Activated naive CD8-positive, alpha-beta T cell (primary cell): ENCODE results near the gene C1orf159.

Experiments
- H3K27ac Mint-ChIP-seq: one replicate; pipeline ENCODE4 v1.8.0; 2021; ENCODE audit warnings: mixed read lengths
- H3K27me3 Mint-ChIP-seq: one replicate; pipeline ENCODE4 v1.8.0; 2021; ENCODE audit warnings: mixed read lengths
- H3K36me3 Mint-ChIP-seq: one replicate; pipeline ENCODE4 v1.8.0; 2021; ENCODE audit warnings: mixed read lengths
- H3K4me1 Mint-ChIP-seq: one replicate; pipeline ENCODE4 v1.8.0; 2021; ENCODE audit warnings: low read depth, mixed read lengths
- H3K4me3 Mint-ChIP-seq: one replicate; pipeline ENCODE4 v1.8.0; 2021; ENCODE audit warnings: mild to moderate bottlenecking, mixed read lengths
- H3K9me3 Mint-ChIP-seq: one replicate; pipeline ENCODE4 v1.8.0; 2021; ENCODE audit warnings: low read depth, mixed read lengths

Gene C1orf159

DNA sequence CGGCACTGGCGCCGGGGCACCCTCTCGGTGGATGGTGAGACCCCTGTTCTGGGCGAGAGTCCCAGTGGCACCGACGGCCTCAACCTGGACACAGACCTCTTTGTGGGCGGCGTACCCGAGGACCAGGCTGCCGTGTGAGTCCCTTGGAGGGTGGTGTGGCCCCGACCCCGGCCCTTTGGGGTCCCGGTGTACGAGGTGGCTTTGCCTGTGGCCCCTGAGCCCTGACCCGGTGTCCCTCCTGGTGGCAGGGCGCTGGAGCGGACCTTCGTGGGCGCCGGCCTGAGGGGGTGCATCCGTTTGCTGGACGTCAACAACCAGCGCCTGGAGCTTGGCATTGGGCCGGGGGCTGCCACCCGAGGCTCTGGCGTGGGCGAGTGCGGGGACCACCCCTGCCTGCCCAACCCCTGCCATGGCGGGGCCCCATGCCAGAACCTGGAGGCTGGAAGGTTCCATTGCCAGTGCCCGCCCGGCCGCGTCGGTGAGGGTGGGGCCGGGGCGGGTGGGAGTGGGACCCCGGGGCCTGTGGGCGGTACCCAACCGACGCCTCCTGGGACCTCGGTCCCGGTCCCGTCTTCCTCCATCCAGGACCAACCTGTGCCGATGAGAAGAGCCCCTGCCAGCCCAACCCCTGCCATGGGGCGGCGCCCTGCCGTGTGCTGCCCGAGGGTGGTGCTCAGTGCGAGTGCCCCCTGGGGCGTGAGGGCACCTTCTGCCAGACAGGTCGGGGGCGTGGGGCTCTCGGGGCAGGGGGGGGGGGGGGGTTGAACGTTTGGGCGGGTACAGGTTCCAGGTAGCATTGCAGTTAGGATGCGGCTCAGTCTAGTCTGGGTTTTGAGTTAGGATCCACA is 66.3 kb downstream of the C1orf159 start:
- Mint-ChIP-seq H3K36me3 (peaks cover 2% of the 10 kb centered on the region), H3K9me3 (no peaks in the 10 kb centered on the region), H3K4me1 (no peaks in the 10 kb centered on the region), H3K27me3 (no peaks in the 10 kb centered on the region), H3K4me3 (no peak overlapping the region), H3K27ac (no peak overlapping the region)

DNA sequence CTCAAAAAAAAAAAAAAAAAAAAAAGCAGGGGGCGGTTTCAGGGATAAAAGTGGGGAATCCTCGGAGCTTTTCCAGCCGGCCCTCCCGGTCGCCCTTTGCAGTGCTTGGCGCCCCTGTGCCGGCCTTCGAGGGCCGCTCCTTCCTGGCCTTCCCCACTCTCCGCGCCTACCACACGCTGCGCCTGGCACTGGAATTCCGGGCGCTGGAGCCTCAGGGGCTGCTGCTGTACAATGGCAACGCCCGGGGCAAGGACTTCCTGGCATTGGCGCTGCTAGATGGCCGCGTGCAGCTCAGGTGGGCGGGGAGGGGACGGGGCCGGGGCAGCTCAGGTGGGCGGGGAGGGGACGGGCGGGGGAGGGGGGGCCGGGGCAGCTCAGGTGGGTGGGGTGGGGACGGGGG is 67.1 kb downstream of the C1orf159 start:
- no peaks in the 10 kb centered on the region for H3K27me3 Mint-ChIP-seq
- no peaks in the 10 kb centered on the region for H3K4me1 Mint-ChIP-seq
- no peak overlapping the region for H3K4me3 Mint-ChIP-seq
- H3K36me3 Mint-ChIP-seq, result peaks cover 2% of the 10 kb centered on the region
- H3K27ac Mint-ChIP-seq, result no peak overlapping the region
- no peaks in the 10 kb centered on the region for H3K9me3 Mint-ChIP-seq

DNA sequence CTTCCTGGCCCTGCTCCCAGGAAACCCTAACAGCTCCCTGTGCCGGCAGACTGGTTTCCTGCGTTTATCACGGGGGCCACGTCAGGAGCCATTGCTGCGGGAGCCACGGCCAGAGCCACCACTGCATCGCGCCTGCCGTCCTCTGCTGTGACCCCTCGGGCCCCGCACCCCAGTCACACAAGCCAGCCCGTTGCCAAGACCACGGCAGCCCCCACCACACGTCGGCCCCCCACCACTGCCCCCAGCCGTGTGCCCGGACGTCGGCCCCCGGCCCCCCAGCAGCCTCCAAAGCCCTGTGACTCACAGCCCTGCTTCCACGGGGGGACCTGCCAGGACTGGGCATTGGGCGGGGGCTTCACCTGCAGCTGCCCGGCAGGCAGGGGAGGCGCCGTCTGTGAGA is 67.9 kb downstream of the C1orf159 start:
- Mint-ChIP-seq H3K4me1 (no peaks in the 10 kb centered on the region), H3K27ac (no peak overlapping the region), H3K27me3 (no peaks in the 10 kb centered on the region), H3K4me3 (no peak overlapping the region), H3K9me3 (no peaks in the 10 kb centered on the region), H3K36me3 (peaks cover 2% of the 10 kb centered on the region)

DNA sequence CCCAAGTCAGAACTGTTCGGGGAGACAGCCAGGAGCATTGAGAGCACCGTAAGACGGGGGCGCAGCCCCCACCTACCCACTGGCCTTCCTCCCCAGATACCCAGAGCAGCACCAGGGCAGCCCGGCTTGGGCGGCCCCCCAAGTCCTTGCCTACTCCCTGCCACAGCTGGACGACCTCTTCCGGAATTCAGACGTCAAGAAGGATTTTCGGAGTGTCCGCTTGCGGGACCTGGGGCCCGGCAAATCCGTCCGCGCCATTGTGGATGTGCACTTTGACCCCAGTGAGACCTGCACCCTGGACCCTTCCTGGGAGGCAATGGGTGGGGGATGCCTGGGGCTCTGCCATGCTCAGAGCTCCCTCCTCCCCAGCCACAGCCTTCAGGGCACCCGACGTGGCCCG is 68.5 kb downstream of the C1orf159 start:
- Mint-ChIP-seq H3K36me3 (peaks cover 2% of the 10 kb centered on the region), H3K9me3 (no peaks in the 10 kb centered on the region), H3K27ac (no peak overlapping the region), H3K27me3 (no peaks in the 10 kb centered on the region), H3K4me1 (no peaks in the 10 kb centered on the region), H3K4me3 (no peak overlapping the region)

DNA sequence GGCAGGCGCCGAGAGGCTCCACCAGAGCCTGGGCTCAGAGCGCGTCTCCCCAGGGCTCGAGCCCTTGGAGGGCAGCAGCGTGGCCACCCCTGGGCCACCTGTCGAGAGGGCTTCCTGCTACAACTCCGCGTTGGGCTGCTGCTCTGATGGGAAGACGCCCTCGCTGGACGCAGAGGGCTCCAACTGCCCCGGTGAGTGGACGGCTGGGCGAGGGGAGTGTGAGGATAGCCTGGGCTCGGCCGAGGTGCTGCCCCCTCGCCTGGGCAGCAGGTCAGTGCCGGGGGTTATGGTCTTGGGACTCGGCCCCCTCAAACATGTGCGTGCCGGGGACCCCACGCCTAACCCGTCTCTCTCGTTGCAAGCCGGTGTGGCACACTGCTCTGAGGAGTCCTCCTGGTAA is 69.1 kb downstream of the C1orf159 start:
- H3K4me1 Mint-ChIP-seq, result no peaks in the 10 kb centered on the region
- H3K9me3 Mint-ChIP-seq, result no peaks in the 10 kb centered on the region
- no peak overlapping the region for H3K27ac Mint-ChIP-seq
- H3K4me3 Mint-ChIP-seq, result no peak overlapping the region
- no peaks in the 10 kb centered on the region for H3K27me3 Mint-ChIP-seq
- peaks cover 2% of the 10 kb centered on the region for H3K36me3 Mint-ChIP-seq

DNA sequence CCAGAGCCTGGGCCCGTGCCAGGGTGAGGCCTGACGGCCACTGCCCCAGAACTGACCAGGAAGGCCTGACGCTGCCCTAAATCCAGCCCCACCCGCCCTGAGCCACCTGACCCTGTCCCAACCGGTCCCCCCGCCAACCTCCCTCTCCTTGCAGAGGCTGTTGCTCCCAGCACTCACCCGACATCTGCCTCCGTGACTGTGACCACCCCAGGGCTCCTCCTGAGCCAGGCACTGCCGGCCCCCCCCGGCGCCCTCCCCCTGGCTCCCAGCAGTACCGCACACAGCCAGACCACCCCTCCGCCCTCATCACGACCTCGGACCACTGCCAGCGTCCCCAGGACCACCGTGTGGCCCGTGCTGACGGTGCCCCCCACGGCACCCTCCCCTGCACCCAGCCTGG is 69.6 kb downstream of the C1orf159 start:
- Mint-ChIP-seq H3K27ac (no peak overlapping the region), H3K4me3 (no peak overlapping the region), H3K36me3 (peaks cover 2% of the 10 kb centered on the region), H3K27me3 (no peaks in the 10 kb centered on the region), H3K4me1 (no peaks in the 10 kb centered on the region), H3K9me3 (no peaks in the 10 kb centered on the region)

DNA sequence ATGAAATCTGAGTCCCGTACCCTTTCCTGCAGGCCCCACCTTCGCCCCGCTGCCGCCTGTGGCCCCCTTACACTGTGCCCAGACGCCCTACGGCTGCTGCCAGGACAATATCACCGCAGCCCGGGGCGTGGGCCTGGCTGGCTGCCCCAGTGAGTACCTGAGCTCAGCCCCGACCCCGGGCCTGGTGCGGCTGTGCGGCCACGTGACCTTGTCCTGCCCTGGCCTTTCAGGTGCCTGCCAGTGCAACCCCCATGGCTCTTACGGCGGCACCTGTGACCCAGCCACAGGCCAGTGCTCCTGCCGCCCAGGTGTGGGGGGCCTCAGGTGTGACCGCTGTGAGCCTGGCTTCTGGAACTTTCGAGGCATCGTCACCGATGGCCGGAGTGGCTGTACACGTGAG is 70.8 kb downstream of the C1orf159 start:
- H3K27ac Mint-ChIP-seq, result no peak overlapping the region

DNA sequence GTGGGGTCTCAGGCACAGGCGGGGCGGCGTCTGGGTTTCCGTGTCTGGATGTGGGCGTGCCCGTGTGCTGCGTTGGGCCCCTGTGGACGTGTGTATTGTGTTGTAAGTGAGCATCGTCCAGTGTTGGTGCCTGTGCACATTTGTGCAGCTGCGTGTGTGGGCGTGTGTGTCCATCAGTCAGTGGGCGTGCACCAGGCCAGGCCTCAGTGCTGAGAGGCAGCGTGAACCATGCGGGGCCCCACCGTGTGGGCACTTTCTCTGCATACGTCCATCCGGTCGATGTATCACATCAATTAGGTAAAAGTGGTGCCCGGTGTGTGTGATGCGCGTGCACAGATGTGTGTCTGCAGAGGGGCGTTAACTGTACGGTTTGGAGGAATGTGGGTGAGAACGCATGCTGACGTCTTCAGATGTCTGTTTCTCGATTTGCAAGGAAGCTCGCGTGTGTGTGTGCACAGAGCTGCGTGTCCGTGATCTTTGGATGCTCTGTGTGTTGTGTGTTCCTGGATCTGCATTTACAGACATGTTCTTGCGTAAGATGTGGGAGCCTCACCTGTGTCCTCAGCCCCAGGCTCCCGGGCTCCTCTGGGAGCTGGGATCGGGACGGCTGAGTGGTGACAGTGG is 71.3 kb downstream of the C1orf159 start:
- Mint-ChIP-seq H3K4me3 (no peak overlapping the region), H3K27me3 (no peaks in the 10 kb centered on the region)

More for the DNA sequence above, 70.8 kb downstream of the C1orf159 start:
- Mint-ChIP-seq H3K4me3 (no peak overlapping the region), H3K4me1 (no peaks in the 10 kb centered on the region), H3K9me3 (no peaks in the 10 kb centered on the region), H3K27me3 (no peaks in the 10 kb centered on the region), H3K36me3 (peaks cover 2% of the 10 kb centered on the region)

DNA sequence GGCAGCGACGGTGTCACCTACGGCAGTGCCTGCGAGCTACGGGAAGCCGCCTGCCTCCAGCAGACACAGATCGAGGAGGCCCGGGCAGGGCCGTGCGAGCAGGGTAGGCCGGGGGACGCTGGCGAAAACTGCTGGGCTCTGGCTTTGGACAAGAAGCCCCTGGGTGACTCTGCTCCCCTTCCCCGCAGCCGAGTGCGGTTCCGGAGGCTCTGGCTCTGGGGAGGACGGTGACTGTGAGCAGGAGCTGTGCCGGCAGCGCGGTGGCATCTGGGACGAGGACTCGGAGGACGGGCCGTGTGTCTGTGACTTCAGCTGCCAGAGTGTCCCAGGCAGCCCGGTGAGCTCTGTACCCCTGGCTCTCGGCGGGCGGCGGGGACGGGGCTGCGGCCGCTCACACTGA is 72.0 kb downstream of the C1orf159 start:
- Mint-ChIP-seq H3K27me3 (no peaks in the 10 kb centered on the region), H3K4me1 (peaks cover 9% of the 10 kb centered on the region), H3K4me3 (no peak overlapping the region), H3K9me3 (no peaks in the 10 kb centered on the region), H3K36me3 (peaks cover 2% of the 10 kb centered on the region), H3K27ac (no peak overlapping the region)

More for the DNA sequence above, 71.3 kb downstream of the C1orf159 start:
- no peak overlapping the region for H3K27ac Mint-ChIP-seq
- no peaks in the 10 kb centered on the region for H3K9me3 Mint-ChIP-seq
- H3K4me1 Mint-ChIP-seq, result peaks cover 3% of the 10 kb centered on the region
- H3K36me3 Mint-ChIP-seq, result peaks cover 2% of the 10 kb centered on the region

DNA sequence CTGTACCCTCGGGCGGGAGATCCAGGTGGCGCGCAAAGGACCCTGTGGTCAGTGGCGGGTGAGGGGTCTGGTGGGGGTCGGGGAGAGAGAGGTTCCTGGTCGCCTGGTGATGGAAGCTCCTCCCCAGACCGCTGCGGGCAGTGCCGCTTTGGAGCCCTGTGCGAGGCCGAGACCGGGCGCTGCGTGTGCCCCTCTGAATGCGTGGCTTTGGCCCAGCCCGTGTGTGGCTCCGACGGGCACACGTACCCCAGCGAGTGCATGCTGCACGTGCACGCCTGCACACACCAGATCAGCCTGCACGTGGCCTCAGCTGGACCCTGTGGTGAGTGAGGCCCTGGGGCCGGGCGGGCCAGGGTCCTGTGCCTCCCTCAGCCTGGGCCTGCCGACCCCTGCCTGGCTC is 72.5 kb downstream of the C1orf159 start:
- Mint-ChIP-seq H3K27ac (no peak overlapping the region), H3K4me3 (no peak overlapping the region), H3K9me3 (no peaks in the 10 kb centered on the region), H3K4me1 (peaks cover 13% of the 10 kb centered on the region), H3K27me3 (peaks cover 3% of the 10 kb centered on the region), H3K36me3 (peaks cover 2% of the 10 kb centered on the region)

DNA sequence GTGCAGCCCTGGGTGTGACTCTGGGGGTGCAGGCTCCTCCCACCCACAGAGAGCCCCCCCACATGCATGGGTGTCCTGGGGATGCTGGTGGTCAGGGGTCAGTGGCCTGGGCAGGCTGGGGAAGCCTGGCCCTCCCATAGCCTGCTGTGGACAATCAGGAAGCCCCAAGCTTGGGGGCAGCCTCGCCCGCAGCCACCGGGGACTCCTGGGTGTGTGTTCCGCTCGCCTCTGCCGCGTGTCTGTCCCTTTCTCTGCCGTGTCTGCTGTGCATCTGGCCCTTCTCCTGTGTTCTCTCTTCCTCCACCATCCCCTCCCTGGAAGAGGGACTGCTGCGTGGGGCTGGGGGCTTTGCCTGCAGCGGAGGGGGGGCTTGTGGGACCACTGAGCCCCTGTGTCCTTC is 73.1 kb downstream of the C1orf159 start:
- peaks cover 2% of the 10 kb centered on the region for H3K36me3 Mint-ChIP-seq
- H3K27ac Mint-ChIP-seq, result no peak overlapping the region
- no peak overlapping the region for H3K4me3 Mint-ChIP-seq
- H3K27me3 Mint-ChIP-seq, result peaks cover 3% of the 10 kb centered on the region
- no peaks in the 10 kb centered on the region for H3K9me3 Mint-ChIP-seq
- peaks cover 14% of the 10 kb centered on the region for H3K4me1 Mint-ChIP-seq

DNA sequence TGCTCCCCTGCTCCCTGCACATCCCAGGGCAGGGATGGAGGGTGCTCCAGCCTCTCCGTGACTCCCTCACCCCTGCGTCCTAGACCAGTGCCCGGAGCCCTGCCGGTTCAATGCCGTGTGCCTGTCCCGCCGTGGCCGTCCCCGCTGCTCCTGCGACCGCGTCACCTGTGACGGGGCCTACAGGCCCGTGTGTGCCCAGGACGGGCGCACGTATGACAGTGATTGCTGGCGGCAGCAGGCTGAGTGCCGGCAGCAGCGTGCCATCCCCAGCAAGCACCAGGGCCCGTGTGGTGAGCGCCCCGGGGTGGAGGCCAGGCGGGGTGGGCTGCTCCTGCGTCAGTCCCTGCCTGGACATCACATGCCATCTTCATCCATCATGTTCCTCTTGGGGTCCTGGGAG is 74.0 kb downstream of the C1orf159 start:
- H3K9me3 Mint-ChIP-seq, result no peaks in the 10 kb centered on the region
- no peak overlapping the region for H3K4me3 Mint-ChIP-seq
- no peak overlapping the region for H3K27ac Mint-ChIP-seq
- H3K4me1 Mint-ChIP-seq, result peaks cover 14% of the 10 kb centered on the region
- peaks cover 2% of the 10 kb centered on the region for H3K36me3 Mint-ChIP-seq
- peaks cover 5% of the 10 kb centered on the region for H3K27me3 Mint-ChIP-seq

DNA sequence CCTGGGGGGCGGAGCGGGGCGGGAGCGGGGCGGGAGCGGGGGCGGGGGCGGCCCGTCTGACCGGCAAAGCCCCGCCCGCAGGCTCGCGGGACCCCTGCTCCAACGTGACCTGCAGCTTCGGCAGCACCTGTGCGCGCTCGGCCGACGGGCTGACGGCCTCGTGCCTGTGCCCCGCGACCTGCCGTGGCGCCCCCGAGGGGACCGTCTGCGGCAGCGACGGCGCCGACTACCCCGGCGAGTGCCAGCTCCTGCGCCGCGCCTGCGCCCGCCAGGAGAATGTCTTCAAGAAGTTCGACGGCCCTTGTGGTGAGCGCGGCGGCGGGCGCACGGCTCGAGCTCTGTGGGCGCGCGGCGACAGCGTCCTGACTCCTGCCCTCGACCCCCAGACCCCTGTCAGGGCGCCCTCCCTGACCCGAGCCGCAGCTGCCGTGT is 74.8 kb downstream of the C1orf159 start:
- no peak overlapping the region for H3K4me3 Mint-ChIP-seq
- no peaks in the 10 kb centered on the region for H3K9me3 Mint-ChIP-seq
- peaks cover 2% of the 10 kb centered on the region for H3K36me3 Mint-ChIP-seq
- H3K27ac Mint-ChIP-seq, result no peak overlapping the region
- H3K27me3 Mint-ChIP-seq, result peaks cover 5% of the 10 kb centered on the region
- peaks cover 14% of the 10 kb centered on the region for H3K4me1 Mint-ChIP-seq

DNA sequence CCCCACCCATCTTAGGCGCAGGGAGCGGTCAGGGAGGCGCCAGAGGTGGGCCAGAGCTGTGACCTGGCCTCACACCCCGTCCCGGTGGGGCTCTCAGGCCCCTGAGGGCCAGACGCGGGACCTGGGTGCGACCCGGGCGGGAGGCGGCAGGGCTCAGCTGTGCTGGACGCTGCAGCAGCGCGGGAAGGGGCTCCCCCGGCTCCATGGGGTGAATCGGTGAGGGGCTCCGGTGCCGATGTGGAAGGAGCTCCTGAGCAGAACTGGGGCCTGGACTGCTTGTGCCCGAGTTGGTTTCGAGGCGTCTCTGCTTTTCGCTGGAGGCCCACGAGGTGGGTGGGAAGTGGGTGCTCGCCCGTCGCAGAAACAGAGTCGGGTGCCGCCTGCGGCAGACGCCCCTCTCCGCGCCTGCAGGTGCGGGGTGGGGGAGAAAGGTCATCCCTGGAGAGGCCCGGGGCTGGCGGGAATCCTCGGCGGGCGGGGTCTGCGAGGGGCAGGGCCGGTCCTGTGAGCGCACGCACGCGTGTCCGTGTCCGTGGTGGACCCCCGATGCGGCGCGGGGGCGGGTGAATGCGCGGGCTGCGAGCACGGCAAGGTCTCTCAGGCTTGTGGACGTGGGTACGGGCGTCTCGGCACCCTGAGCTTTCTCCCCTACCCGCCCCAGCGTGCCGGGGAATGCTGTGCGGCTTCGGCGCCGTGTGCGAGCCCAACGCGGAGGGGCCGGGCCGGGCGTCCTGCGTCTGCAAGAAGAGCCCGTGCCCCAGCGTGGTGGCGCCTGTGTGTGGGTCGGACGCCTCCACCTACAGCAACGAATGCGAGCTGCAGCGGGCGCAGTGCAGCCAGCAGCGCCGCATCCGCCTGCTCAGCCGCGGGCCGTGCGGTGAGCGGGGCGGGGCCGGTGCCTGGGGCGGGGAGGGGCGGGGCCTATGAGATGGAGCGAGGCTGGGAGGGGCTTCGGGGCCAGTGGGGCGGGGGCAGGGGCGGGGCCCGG is 75.6 kb downstream of the C1orf159 start:
- Mint-ChIP-seq H3K4me1 (peaks cover 14% of the 10 kb centered on the region), H3K36me3 (peaks cover 2% of the 10 kb centered on the region), H3K27ac (no peak overlapping the region), H3K27me3 (peaks cover 5% of the 10 kb centered on the region), H3K4me3 (peak overlapping the region; percentile 77), H3K9me3 (no peaks in the 10 kb centered on the region)
